DOHH2 (cell line): Measurements from ENCODE around the gene NCAM1.
A peak's percentile ranks its signal among the peaks of the same experiment; 100 is the strongest.

Experiments
- H3F3A ChIP-seq: fragments of 200-600 bp; sonication (generic), shearing (Covaris generic); 2 replicates; pipeline ENCODE4 v1.6.0; 2016; ENCODE audit warnings: antibody characterized with exemption, mild to moderate bottlenecking; ENCODE audit not compliant: control insufficient read depth, insufficient read depth
- H3K27ac ChIP-seq: fragments of 200-600 bp; sonication (generic); 2 replicates; pipeline ENCODE4 v1.5.1; 2014; ENCODE audit warnings: low read depth, mild to moderate bottlenecking, low read length, moderate library complexity
- H3K27me3 ChIP-seq: fragments of 200-600 bp; sonication (generic); 2 replicates; pipeline ENCODE4 v1.6.1; 2014; ENCODE audit warnings: mild to moderate bottlenecking, low read length, mixed read lengths; ENCODE audit not compliant: control insufficient read depth
- H3K36me3 ChIP-seq: fragments of 200-600 bp; sonication (generic); 2 replicates; pipeline ENCODE4 v1.6.1; 2014; ENCODE audit warnings: mild to moderate bottlenecking, low read length, moderate library complexity, mixed read lengths; ENCODE audit not compliant: control insufficient read depth
- H3K4me1 ChIP-seq: fragments of 200-600 bp; sonication (generic); 2 replicates; pipeline ENCODE4 v1.6.1; 2014; ENCODE audit warnings: mild to moderate bottlenecking, low read length, mixed read lengths; ENCODE audit not compliant: control insufficient read depth
- H3K4me2 ChIP-seq: fragments of 200-600 bp; sonication (generic); 2 replicates; pipeline ENCODE4 v1.6.0; 2014; ENCODE audit warnings: mild to moderate bottlenecking, low read length, moderate library complexity
- H3K4me3 ChIP-seq: fragments of 200-600 bp; sonication (generic); 2 replicates; pipeline ENCODE4 v1.5.1; 2014; ENCODE audit warnings: mild to moderate bottlenecking, low read length, mixed read lengths
- H3K79me2 ChIP-seq: fragments of 200-600 bp; sonication (generic); 2 replicates; pipeline ENCODE4 v1.6.1; 2014; ENCODE audit warnings: mild to moderate bottlenecking, low read length, mixed read lengths; ENCODE audit not compliant: control insufficient read depth
- H3K9me2 ChIP-seq: fragments of 200-600 bp; sonication (generic); replicated peaks from 2 replicates; pipeline ENCODE4 v1.6.1; 2014; ENCODE audit warnings: mild to moderate bottlenecking, low read length, mixed read lengths; ENCODE audit not compliant: control insufficient read depth
- H3K9me3 ChIP-seq: fragments of 200-600 bp; sonication (generic); 2 replicates; pipeline ENCODE4 v1.6.1; 2014; ENCODE audit warnings: antibody characterized with exemption, low read length, mixed read lengths; ENCODE audit not compliant: control insufficient read depth, insufficient read depth
- H4K20me1 ChIP-seq: fragments of 200-600 bp; sonication (generic); 2 replicates; pipeline ENCODE4 v1.6.0; 2014; ENCODE audit warnings: low read depth, mild to moderate bottlenecking, antibody characterized with exemption, low read length, moderate library complexity; ENCODE audit not compliant: control insufficient read depth, insufficient read depth
- CTCF ChIP-seq: fragments of 200-600 bp; sonication (generic); IDR thresholded peaks from one replicate; pipeline ENCODE4 v1.5.1; 2014; ENCODE audit warnings: antibody characterized with exemption, mild to moderate bottlenecking, low read depth, low read length; ENCODE audit not compliant: poor library complexity, severe bottlenecking
- EZH2phosphoT487 ChIP-seq: fragments of 200-600 bp; sonication (generic); IDR thresholded peaks from 2 replicates; pipeline ENCODE4 v1.6.1; 2017; ENCODE audit warnings: borderline replicate concordance, mild to moderate bottlenecking, antibody characterized with exemption, low read length, moderate library complexity, mixed read lengths

NCAM1 gene

GRCh38 chr11:113311536-113311935, 350.3 kb downstream of the NCAM1 start:
- TF ChIP-seq EZH2phosphoT487 (no peak), CTCF (no peak)
- no peaks in the 10 kb centered on the region for H3K9me2 ChIP-seq
- H3K79me2 ChIP-seq: no peaks in the 10 kb centered on the region; the same call in 1 of the 2 replicates
- H3K27me3 ChIP-seq: 0 out of 2 replicates have a peak, but pooled peaks cover 3% of the 10 kb centered on the region
- no peak overlapping the region for H3K4me3 ChIP-seq
- no peaks in the 10 kb centered on the region for H3K9me3 ChIP-seq
- H3K27ac ChIP-seq: no peak overlapping the region
- no peak overlapping the region for H3K4me2 ChIP-seq
- no peaks in the 10 kb centered on the region for H3F3A ChIP-seq
- no peaks in the 10 kb centered on the region; the same call in 1 of the 2 replicates for H3K36me3 ChIP-seq
- peaks cover 18% of the 10 kb centered on the region for H3K4me1 ChIP-seq
- H4K20me1 ChIP-seq: no peaks in the 10 kb centered on the region

- H3K27ac ChIP-seq: no peak overlapping the region
- no peak for TF ChIP-seq CTCF
- no peak for TF ChIP-seq EZH2phosphoT487
- H3F3A ChIP-seq: no peaks in the 10 kb centered on the region
- H3K27me3 ChIP-seq: 0 out of 2 replicates have a peak, but pooled peaks cover 3% of the 10 kb centered on the region
- H3K9me2 ChIP-seq: no peaks in the 10 kb centered on the region
- peak overlapping the region; percentile 78 for H3K4me3 ChIP-seq
- peak overlapping the region; percentile 90 for H3K4me2 ChIP-seq
- no peaks in the 10 kb centered on the region for H3K9me3 ChIP-seq
- no peaks in the 10 kb centered on the region; the same call in 1 of the 2 replicates for H3K79me2 ChIP-seq
- no peaks in the 10 kb centered on the region for H4K20me1 ChIP-seq
- H3K36me3 ChIP-seq: peaks cover 4% of the 10 kb centered on the region; the same call in 1 of the 2 replicates
- peaks cover 18% of the 10 kb centered on the region for H3K4me1 ChIP-seq
Observed at GRCh38 chr11:113313601-113314000, 352.4 kb downstream of the NCAM1 start.

- H3K79me2 ChIP-seq: no peaks in the 10 kb centered on the region; the same call in 1 of the 2 replicates
- peak overlapping the region; percentile 78 for H3K4me3 ChIP-seq
- H4K20me1 ChIP-seq: no peaks in the 10 kb centered on the region
- no peaks in the 10 kb centered on the region for H3F3A ChIP-seq
- peaks cover 4% of the 10 kb centered on the region; the same call in 1 of the 2 replicates for H3K36me3 ChIP-seq
- TF ChIP-seq EZH2phosphoT487 (no peak), CTCF (no peak)
- peaks cover 18% of the 10 kb centered on the region for H3K4me1 ChIP-seq
- H3K9me2 ChIP-seq: no peaks in the 10 kb centered on the region
- no peak overlapping the region for H3K27ac ChIP-seq
- H3K4me2 ChIP-seq: peak overlapping the region; percentile 90
- H3K9me3 ChIP-seq: no peaks in the 10 kb centered on the region
- no peaks in the 10 kb centered on the region for H3K27me3 ChIP-seq
Observed at GRCh38 chr11:113314065-113314388, 352.8 kb downstream of the NCAM1 start.
